Uterus (tissue), 2 donors: ENCODE results near the gene SSTR4.

Experiments
- CTCF ChIP-seq, 4 experiments: fragments of 200-600 bp in 2 of 4; fragments of 450-650 bp in 2 of 4; sonication (generic) in 2 of 4; IDR thresholded peaks; one replicate each; pipeline ENCODE4 v1.5.1; 2016 to 2019; ENCODE audit warnings: antibody characterized with exemption in 4 of 4, mild to moderate bottlenecking in 2 of 4, moderate library complexity in 1 of 4
- POLR2A ChIP-seq, 2 donors: fragments of 450-650 bp; IDR thresholded peaks; one replicate each; pipeline ENCODE4 v1.6.1; 2016; ENCODE audit warnings: antibody characterized with exemption in 2 of 2, mild to moderate bottlenecking in 1 of 2, moderate library complexity in 1 of 2

GRCh38 chr20:23032750-23033078 lies 2.4 kb upstream of the SSTR4 start:
- TF ChIP-seq CTCF (IDR thresholded peaks at IDR 0.05), result no peak
- TF ChIP-seq POLR2A (IDR thresholded peaks at IDR 0.05), result no peak
